HG03135 (cell line): ENCODE measurements around the gene INPP5A.

Experiments
- ATAC-seq: cut with Tn5 transposase; IDR thresholded peaks from one replicate; pipeline ENCODE4 v1.9.1; 2021; ENCODE audit warnings: mild to moderate bottlenecking, moderate library complexity; ENCODE audit not compliant: unreplicated experiment

INPP5A gene

GRCh38 chr10:132685101-132685891 lies 147.7 kb downstream of the INPP5A start:
- ATAC-seq = no peak

- ATAC-seq = no peak
These were observed 148.5 kb downstream of the INPP5A start for GRCh38 chr10:132685921-132686680.

GRCh38 chr10:132687181-132687892 lies 149.8 kb downstream of the INPP5A start:
- ATAC-seq = no peak

GRCh38 chr10:132687893-132688579 lies 150.4 kb downstream of the INPP5A start:
- ATAC-seq = no peak

- ATAC-seq = no peak
These were observed 151.2 kb downstream of the INPP5A start for GRCh38 chr10:132688580-132689420.

- no peak for ATAC-seq
These were observed 152.3 kb downstream of the INPP5A start for GRCh38 chr10:132689721-132690360.

GRCh38 chr10:132690401-132690800 lies 152.8 kb downstream of the INPP5A start:
- no peak for ATAC-seq

GRCh38 chr10:132690821-132691610 lies 153.4 kb downstream of the INPP5A start:
- no peak for ATAC-seq

GRCh38 chr10:132691711-132692153 lies 154.1 kb downstream of the INPP5A start:
- ATAC-seq = no peak

- no peak for ATAC-seq
These were observed 154.7 kb downstream of the INPP5A start for GRCh38 chr10:132692311-132692710.

GRCh38 chr10:132693676-132694075 lies 156.1 kb downstream of the INPP5A start:
- ATAC-seq = no peak

GRCh38 chr10:132696204-132696603 lies 158.6 kb downstream of the INPP5A start:
- no peak for ATAC-seq

GRCh38 chr10:132696728-132697577 lies 159.4 kb downstream of the INPP5A start:
- no peak for ATAC-seq

GRCh38 chr10:132697578-132698200 lies 160.1 kb downstream of the INPP5A start:
- no peak for ATAC-seq

- ATAC-seq = no peak
These were observed 160.7 kb downstream of the INPP5A start for GRCh38 chr10:132698211-132698751.

GRCh38 chr10:132698761-132699391 lies 161.3 kb downstream of the INPP5A start:
- ATAC-seq = no peak
